CD4-positive, alpha-beta T cell (primary cell): ENCODE data around the gene PRKCH. TPM values are rescaled to one million over a fixed set of nuclear protein-coding genes. Genes with fewer than 3 reads are reported as not detected.
A peak's percentile ranks its signal among the peaks of the same experiment; 100 is the strongest.
"Not testable (repeated sequence)": the region's sequence is repeated elsewhere in the genome, so short reads cannot be mapped to it uniquely, and the experiment has no call there.

ENCODE experiments used
- ATAC-seq: fragments of 200-7000 bp; cut with Tn5 transposase; one replicate; pipeline ENCODE4 v1.10.0; 2022; ENCODE audit warnings: mild to moderate bottlenecking; ENCODE audit not compliant: poor library complexity
- CTCF ChIA-PET: fragments of 350-600 bp; sonication (Branson Sonifier 250); formaldehyde crosslinking; loops from one replicate; lab custom pipeline; 2021; ENCODE audit warnings: antibody characterized with exemption, inconsistent platforms; lab: Charles Lee
- POLR2A ChIA-PET: fragments of 350-600 bp; sonication (Branson Sonifier 250); formaldehyde crosslinking; loops from one replicate; lab custom pipeline; 2021; ENCODE audit warnings: antibody characterized with exemption, inconsistent platforms; lab: Charles Lee
- DNase-seq, 14 experiments: peaks; one replicate each; pipeline ENCODE4 v3.0.0-alpha.2; 2013 to 2020; ENCODE audit warnings: mixed read lengths in 2 of 14
- H3K27ac ChIP-seq, 2 donors: one replicate each; pipeline versions ENCODE4 v1.5.1 to v1.7.0; 2013; ENCODE audit warnings: low read length in 2 of 2, low read depth in 1 of 2, mild to moderate bottlenecking in 1 of 2
- H3K27me3 ChIP-seq, 2 experiments: 1 replicate in 1 of 2; 2 replicates in 1 of 2; pipeline versions ENCODE4 v1.6.1 to v1.7.0; 2013; ENCODE audit warnings: low read length in 2 of 2, control low read depth in 1 of 2, mild to moderate bottlenecking in 1 of 2, moderate library complexity in 1 of 2; ENCODE audit not compliant: insufficient read depth in 2 of 2, control insufficient read depth in 1 of 2
- H3K36me3 ChIP-seq: one replicate; pipeline ENCODE4 v1.6.1; 2013; ENCODE audit warnings: low read length, control low read depth; ENCODE audit not compliant: insufficient read depth
- H3K4me1 ChIP-seq: one replicate; pipeline ENCODE4 v1.6.1; 2013; ENCODE audit warnings: low read length, control low read depth; ENCODE audit not compliant: insufficient read depth
- H3K4me3 ChIP-seq: one replicate; pipeline ENCODE4 v1.5.1; 2013; ENCODE audit warnings: mild to moderate bottlenecking, low read length, moderate library complexity
- H3K9me3 ChIP-seq, 2 experiments: 1 replicate in 1 of 2; 2 replicates in 1 of 2; pipeline versions ENCODE4 v1.6.1 to v1.7.0; 2013; ENCODE audit warnings: low read length in 2 of 2, mild to moderate bottlenecking in 2 of 2, control low read depth in 1 of 2, moderate library complexity in 1 of 2; ENCODE audit not compliant: control insufficient read depth in 1 of 2, insufficient read depth in 1 of 2
- H3K27ac Mint-ChIP-seq: one replicate; pipeline ENCODE4 v1.8.0; 2020; ENCODE audit warnings: mixed read lengths
- H3K27me3 Mint-ChIP-seq: one replicate; pipeline ENCODE4 v1.8.0; 2021; ENCODE audit warnings: mixed read lengths
- H3K36me3 Mint-ChIP-seq: one replicate; pipeline ENCODE4 v1.8.0; 2021; ENCODE audit warnings: low read depth, mixed read lengths
- H3K4me1 Mint-ChIP-seq: one replicate; pipeline ENCODE4 v1.8.0; 2021; ENCODE audit warnings: low read depth, mixed read lengths
- H3K4me3 Mint-ChIP-seq: one replicate; pipeline ENCODE4 v1.8.0; 2020; ENCODE audit warnings: mild to moderate bottlenecking, mixed read lengths
- H3K9me3 Mint-ChIP-seq: one replicate; pipeline ENCODE4 v1.8.0; 2020; ENCODE audit warnings: mixed read lengths
- CTCF ChIP-seq: fragments of 200-600 bp; IDR thresholded peaks from one replicate; pipeline ENCODE4 v1.8.0; 2022; ENCODE audit warnings: antibody characterized with exemption, mild to moderate bottlenecking
- intact Hi-C, 2 experiments: fragments of 100-400 bp; cut with DNase I in 1 of 2; cut with micrococcal nuclease in 1 of 2; formaldehyde crosslinking; loops; one replicate each; pipeline versions ENCODE4 v1.15.1 to v1.9.0; 2023 to 2025; cut with DNase I, micrococcal nuclease
- total RNA-seq, 174 experiments: library from RNA in 2 of 174; stranded (reverse) in 2 of 174; gene quantifications; one replicate each; pipeline ENCODE4 v1.2.3 and lab custom pipeline; 2021 to 2026

Gene PRKCH
- total RNA-seq, 2 experiments from 2014 or later: 378 to 385 TPM

DNA sequence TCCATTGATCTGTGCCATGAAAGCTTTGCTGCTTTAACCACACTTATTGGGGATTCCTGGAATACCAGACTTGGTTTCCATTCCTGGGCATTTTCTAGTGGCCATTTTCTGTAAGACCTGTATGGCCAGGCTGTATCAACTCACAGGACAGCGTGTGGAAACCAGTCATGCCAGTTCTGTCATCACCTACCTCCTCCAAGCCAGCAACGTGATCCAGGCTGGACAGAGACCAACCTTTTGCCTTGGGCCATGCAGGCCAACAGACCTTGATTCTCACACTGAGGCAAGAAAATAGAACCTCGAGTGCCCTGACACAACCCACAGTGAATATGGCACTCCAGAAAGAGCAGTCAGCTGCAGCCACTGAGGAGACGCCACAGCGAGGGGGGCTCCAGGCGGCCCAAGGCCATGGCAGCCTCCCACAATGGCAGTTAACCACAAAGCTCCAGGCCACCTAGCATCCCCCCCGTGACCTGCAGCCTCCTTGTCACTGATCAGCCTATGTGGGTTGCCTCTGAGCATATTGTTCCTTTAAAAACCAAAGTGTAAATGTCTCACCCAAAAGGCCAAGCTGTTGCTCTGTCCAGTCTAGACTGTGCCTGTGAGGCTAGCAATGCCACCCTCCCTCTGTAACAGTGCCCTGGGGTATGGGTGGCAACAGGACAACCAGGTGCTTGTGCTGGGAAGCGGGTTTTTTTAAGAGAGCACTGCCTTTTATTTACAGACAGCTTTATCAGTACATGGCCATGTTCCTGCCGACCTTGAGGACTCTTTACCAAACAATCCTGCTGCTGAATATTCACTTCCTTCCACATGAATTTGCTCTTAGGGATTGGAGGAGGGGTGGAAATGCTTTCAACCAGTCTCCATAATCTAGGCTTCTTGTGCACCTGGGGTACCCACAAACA lies 205.3 kb downstream of the PRKCH start:
- ChIA-PET CTCF (interaction anchor here (1.4 to 1.8 kb wide), 2 partner anchors 15 to 311 kb away, joined by 3 to 6 read pairs; no protein-coding TSS in a partner anchor), POLR2A (no interaction called here)
- H3K27ac Mint-ChIP-seq: peak overlapping the region; percentile 52
- H3K27me3 Mint-ChIP-seq: no peaks in the 10 kb centered on the region
- H3K36me3 Mint-ChIP-seq: peaks cover 97% of the 10 kb centered on the region
- Histone ChIP-seq H3K27ac (no peak overlapping the region), H3K4me1 (peaks cover 50% of the 10 kb centered on the region), H3K9me3 (no peaks in the 10 kb centered on the region), H3K27me3 (no peaks in the 10 kb centered on the region), H3K36me3 (peaks cover 80% of the 10 kb centered on the region), H3K4me3 (no peak overlapping the region)
- intact Hi-C loops: no loop called here
- no peaks in the 10 kb centered on the region for H3K9me3 Mint-ChIP-seq
- no peak for ATAC-seq
- H3K4me3 Mint-ChIP-seq: no peak overlapping the region
- TF ChIP-seq CTCF: no peak
- peaks cover 87% of the 10 kb centered on the region for H3K4me1 Mint-ChIP-seq
- no peak for DNase-seq

DNA sequence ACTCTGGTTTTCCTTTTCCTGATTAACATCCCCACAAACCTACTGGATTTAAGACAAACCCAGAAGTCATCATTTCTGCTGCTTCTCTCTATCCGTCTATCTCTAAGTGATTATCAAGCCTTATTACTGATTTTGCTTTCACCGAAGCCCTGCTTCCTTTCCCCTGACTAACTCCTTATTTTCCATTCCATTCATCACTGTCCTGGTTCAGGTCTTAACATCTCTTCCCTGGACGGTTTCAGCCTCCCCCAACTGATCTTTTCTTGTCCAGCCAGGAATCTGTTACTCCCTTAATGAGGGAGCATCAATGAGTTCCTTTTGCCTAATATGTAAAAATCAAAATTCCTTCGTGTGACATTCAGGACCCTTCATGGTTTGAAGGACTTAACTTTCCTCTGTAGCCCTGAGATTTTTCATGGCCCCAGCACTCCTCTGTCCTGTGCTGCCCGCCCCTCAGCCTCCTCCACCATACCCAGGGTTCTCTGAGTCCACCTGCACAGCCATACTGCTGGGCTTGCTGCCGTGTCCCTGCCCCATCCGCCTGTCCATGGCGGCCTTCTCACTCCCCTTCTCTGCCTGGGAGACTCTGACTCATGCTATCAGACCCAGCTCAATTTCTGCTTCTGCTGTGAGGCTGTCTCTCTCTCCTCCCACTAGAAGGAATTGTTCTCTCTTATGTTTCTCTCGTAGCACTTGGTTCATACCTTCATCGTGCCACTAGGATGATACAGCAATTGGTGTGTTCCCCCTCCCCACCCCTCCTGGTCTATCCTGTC lies 206.1 kb downstream of the PRKCH start:
- ChIA-PET POLR2A (no interaction called here), CTCF (interaction anchor here (1.4 kb wide), 1 partner anchor 14 kb away, joined by 3 read pairs; no protein-coding TSS in a partner anchor)
- H3K4me3 ChIP-seq: no peak overlapping the region
- H3K4me1 Mint-ChIP-seq: peaks cover 82% of the 10 kb centered on the region
- H3K27ac Mint-ChIP-seq: peak overlapping the region; percentile 52
- H3K4me1 ChIP-seq: peaks cover 43% of the 10 kb centered on the region
- peak overlapping the region; percentile 21 to 31 for H3K27ac ChIP-seq
- H3K9me3 ChIP-seq: no peaks in the 10 kb centered on the region
- H3K36me3 Mint-ChIP-seq: peaks cover 97% of the 10 kb centered on the region
- DNase-seq: no peak
- peaks cover 80% of the 10 kb centered on the region for H3K36me3 ChIP-seq
- no peak overlapping the region for H3K4me3 Mint-ChIP-seq
- no peaks in the 10 kb centered on the region for H3K27me3 ChIP-seq
- intact Hi-C loops: no loop called here
- H3K27me3 Mint-ChIP-seq: no peaks in the 10 kb centered on the region
- no peak for ATAC-seq
- no peak for TF ChIP-seq CTCF
- no peaks in the 10 kb centered on the region for H3K9me3 Mint-ChIP-seq

DNA sequence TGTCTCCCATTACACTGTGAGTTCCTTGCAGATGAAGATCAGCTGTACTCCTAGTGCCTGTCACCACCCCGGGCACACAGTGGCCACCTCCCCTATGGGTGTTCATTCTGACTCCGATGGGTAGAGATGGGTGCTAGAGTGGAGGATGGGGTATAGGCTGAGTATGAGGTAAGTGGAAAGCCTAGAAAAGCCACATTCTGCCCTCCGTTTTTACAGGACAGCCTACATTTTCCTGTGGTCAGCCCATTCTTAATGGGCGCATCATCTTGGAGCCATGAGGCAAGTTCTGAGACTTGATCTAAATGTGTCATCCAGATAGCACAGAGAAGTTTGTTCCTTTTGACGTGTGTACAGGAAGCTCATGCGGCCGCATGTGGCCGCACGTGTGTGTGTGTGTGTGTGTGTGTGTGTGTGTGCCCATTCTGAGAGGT lies 207.2 kb downstream of the PRKCH start:
- no peaks in the 10 kb centered on the region for H3K9me3 ChIP-seq
- no peak for TF ChIP-seq CTCF
- Mint-ChIP-seq H3K27ac (peak overlapping the region; percentile 52), H3K27me3 (no peaks in the 10 kb centered on the region), H3K9me3 (no peaks in the 10 kb centered on the region), H3K36me3 (peaks cover 97% of the 10 kb centered on the region), H3K4me1 (peaks cover 81% of the 10 kb centered on the region), H3K4me3 (peak overlapping the region; percentile 36)
- POLR2A ChIA-PET: interaction anchor here (0.9 kb wide), 1 partner anchor 170 kb away, joined by 3 read pairs; no protein-coding TSS in a partner anchor
- CTCF ChIA-PET: no interaction called here
- intact Hi-C loops: no loop called here
- H3K36me3 ChIP-seq: peaks cover 83% of the 10 kb centered on the region
- H3K4me1 ChIP-seq: peaks cover 49% of the 10 kb centered on the region
- peak overlapping the region; percentile 6 to 21 for H3K27ac ChIP-seq
- H3K4me3 ChIP-seq: no peak overlapping the region
- ATAC-seq (peak; percentile 33), DNase-seq (peak in 2 of 14 experiments; percentile 32 to 33)
- H3K27me3 ChIP-seq: no peaks in the 10 kb centered on the region

- H3K4me3 Mint-ChIP-seq, ATAC-seq, H3K9me3 Mint-ChIP-seq, POLR2A ChIA-PET, H3K27me3 ChIP-seq, intact Hi-C loops, DNase-seq, H3K27me3 Mint-ChIP-seq, H3K9me3 ChIP-seq, CTCF ChIA-PET, H3K4me3 ChIP-seq: not testable (repeated sequence)
- peaks cover 81% of the 10 kb centered on the region for H3K4me1 Mint-ChIP-seq
- H3K27ac ChIP-seq: peak overlapping the region in 1 of 2 donors; percentile 2
- peaks cover 44% of the 10 kb centered on the region for H3K4me1 ChIP-seq
- H3K36me3 ChIP-seq: peaks cover 91% of the 10 kb centered on the region
- peak overlapping the region; percentile 52 for H3K27ac Mint-ChIP-seq
- peaks cover 97% of the 10 kb centered on the region for H3K36me3 Mint-ChIP-seq
Measured at GRCh38 chr14:61529360-61529759, 208.0 kb downstream of the PRKCH start.
